Adipocyte (in vitro differentiated cells): ENCODE measurements around the gene GIMAP7.

Experiments used
- DNase-seq: peaks from one replicate; pipeline ENCODE4 v3.0.0-alpha.2; 2015; ENCODE audit warnings: low read depth
- H3K27me3 ChIP-seq: replicated peaks from 2 replicates; pipeline ENCODE4 v1.7.0; 2013; ENCODE audit warnings: mild to moderate bottlenecking, low read length, moderate library complexity; ENCODE audit not compliant: control insufficient read depth, insufficient read depth
- H3K36me3 ChIP-seq: 2 replicates; pipeline ENCODE4 v1.7.0; 2013; ENCODE audit warnings: low read length, mild to moderate bottlenecking, moderate library complexity; ENCODE audit not compliant: control insufficient read depth, insufficient read depth, severe bottlenecking
- H3K4me1 ChIP-seq: 2 replicates; pipeline ENCODE4 v1.7.0; 2013; ENCODE audit warnings: mild to moderate bottlenecking, low read length, moderate library complexity; ENCODE audit not compliant: control insufficient read depth, insufficient read depth
- H3K4me3 ChIP-seq: 2 replicates; pipeline ENCODE4 v1.7.0; 2013; ENCODE audit warnings: mild to moderate bottlenecking, low read length, moderate library complexity
- H3K9ac ChIP-seq: 2 replicates; pipeline ENCODE4 v1.7.0; 2013; ENCODE audit warnings: mild to moderate bottlenecking, low read length, moderate library complexity
- H3K9me3 ChIP-seq: 2 replicates; pipeline ENCODE4 v1.7.0; 2013; ENCODE audit warnings: mild to moderate bottlenecking, low read length, moderate library complexity; ENCODE audit not compliant: control insufficient read depth

The GIMAP7 gene

DNA sequence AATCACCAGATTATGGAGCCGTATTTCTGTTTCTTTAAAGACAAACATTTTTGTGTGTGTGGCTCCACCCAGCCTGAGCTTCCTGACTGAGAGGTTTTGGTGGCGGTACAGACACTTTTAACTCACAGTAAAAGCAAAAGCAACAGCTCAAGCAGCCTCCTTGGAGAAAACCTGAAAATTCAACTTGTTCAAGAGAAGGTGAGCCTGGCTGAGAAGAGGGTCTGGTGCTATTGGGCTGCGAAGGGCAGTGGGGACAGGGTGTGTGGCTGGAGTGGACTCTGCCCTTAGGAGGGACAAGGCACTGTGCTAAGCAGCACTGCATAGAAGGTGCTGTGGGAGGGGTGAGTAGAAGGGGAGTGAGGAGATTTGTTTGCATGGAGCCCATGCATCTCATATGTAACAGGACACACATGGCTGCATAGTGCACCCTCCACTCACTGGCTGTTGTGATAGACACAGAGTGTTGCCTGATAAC is at the start of gene GIMAP7:
Gene GIMAP7 (plus strand): TSS at position 125 of the 475 bp plus-strand sequence. CDS start 5,103 bp downstream, outside the sequence.
- no peak within 1 kb of the TSS for H3K9ac ChIP-seq
- H3K36me3 ChIP-seq, result no peaks in the 10 kb centered on the region
- no peak within 1 kb of the TSS for H3K4me3 ChIP-seq
- no peaks in the 10 kb centered on the region for H3K4me1 ChIP-seq
- no peak for DNase-seq
- no peaks in the 10 kb centered on the region for H3K27me3 ChIP-seq
- no peaks in the 10 kb centered on the region for H3K9me3 ChIP-seq

GRCh38 chr7:150464962-150465361 is 49.7 kb upstream of the GIMAP7 start:
- Histone ChIP-seq H3K9me3 (peaks cover 40% of the 10 kb centered on the region), H3K4me1 (no peaks in the 10 kb centered on the region), H3K36me3 (no peaks in the 10 kb centered on the region), H3K9ac (no peak overlapping the region), H3K4me3 (no peak overlapping the region), H3K27me3 (peaks cover 9% of the 10 kb centered on the region)
- no peak for DNase-seq

GRCh38 chr7:150465414-150465813 is 49.3 kb upstream of the GIMAP7 start:
- H3K36me3 ChIP-seq, result no peaks in the 10 kb centered on the region
- peaks cover 37% of the 10 kb centered on the region for H3K9me3 ChIP-seq
- no peak for DNase-seq
- no peak overlapping the region for H3K9ac ChIP-seq
- peaks cover 9% of the 10 kb centered on the region for H3K27me3 ChIP-seq
- H3K4me3 ChIP-seq, result no peak overlapping the region
- no peaks in the 10 kb centered on the region for H3K4me1 ChIP-seq

GRCh38 chr7:150466477-150466876 is 48.2 kb upstream of the GIMAP7 start:
- H3K9ac ChIP-seq, result no peak overlapping the region
- H3K4me3 ChIP-seq, result no peak overlapping the region
- no peaks in the 10 kb centered on the region for H3K4me1 ChIP-seq
- H3K36me3 ChIP-seq, result no peaks in the 10 kb centered on the region
- peaks cover 9% of the 10 kb centered on the region for H3K27me3 ChIP-seq
- peaks cover 26% of the 10 kb centered on the region for H3K9me3 ChIP-seq
- no peak for DNase-seq

DNA sequence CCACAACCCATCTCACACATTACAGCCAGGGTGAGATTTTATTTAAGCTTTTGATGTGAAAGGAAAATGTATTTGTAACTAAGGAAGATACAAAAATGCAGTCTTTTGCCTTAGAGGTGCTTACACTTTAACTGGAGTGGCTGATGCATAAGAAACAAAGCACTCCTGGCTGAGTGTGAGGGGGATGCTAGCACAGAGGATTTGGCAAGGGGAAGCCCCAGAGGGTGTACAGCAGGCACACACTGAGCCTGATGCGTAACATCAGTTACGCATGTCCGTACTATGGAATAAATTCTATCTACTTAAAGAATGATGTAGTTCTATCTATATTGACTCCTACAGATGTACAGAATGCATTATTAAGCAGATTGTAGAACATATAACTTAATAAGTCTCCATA is 46.4 kb upstream of the GIMAP7 start:
- Histone ChIP-seq H3K4me3 (no peak overlapping the region), H3K9ac (no peak overlapping the region), H3K36me3 (no peaks in the 10 kb centered on the region), H3K27me3 (peaks cover 9% of the 10 kb centered on the region), H3K4me1 (no peaks in the 10 kb centered on the region), H3K9me3 (peaks cover 9% of the 10 kb centered on the region)
- no peak for DNase-seq

GRCh38 chr7:150471886-150472285 is 42.8 kb upstream of the GIMAP7 start:
- Histone ChIP-seq H3K27me3 (peaks cover 3% of the 10 kb centered on the region), H3K36me3 (no peaks in the 10 kb centered on the region), H3K4me3 (no peak overlapping the region), H3K9me3 (peaks cover 7% of the 10 kb centered on the region), H3K9ac (no peak overlapping the region), H3K4me1 (no peaks in the 10 kb centered on the region)
- DNase-seq, result no peak

DNA sequence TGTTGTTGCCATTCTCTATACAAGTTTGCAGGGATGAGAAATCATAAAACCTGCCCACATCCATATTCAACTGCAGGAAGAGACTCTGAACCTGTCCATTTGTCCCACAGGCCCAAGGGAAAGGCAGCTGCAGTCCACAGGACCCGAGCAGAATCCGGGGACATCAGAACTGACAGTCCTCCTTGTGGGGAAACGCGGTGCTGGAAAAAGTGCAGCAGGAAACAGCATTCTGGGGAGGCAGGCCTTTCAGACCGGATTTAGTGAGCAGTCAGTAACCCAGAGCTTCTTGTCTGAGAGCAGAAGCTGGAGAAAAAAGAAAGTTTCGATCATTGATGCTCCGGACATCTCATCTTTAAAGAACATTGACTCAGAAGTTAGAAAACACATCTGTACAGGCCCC is 40.8 kb upstream of the GIMAP7 start:
- no peaks in the 10 kb centered on the region for H3K36me3 ChIP-seq
- no peak for DNase-seq
- H3K27me3 ChIP-seq, result no peaks in the 10 kb centered on the region
- H3K9ac ChIP-seq, result no peak overlapping the region
- H3K4me3 ChIP-seq, result no peak overlapping the region
- H3K4me1 ChIP-seq, result no peaks in the 10 kb centered on the region
- H3K9me3 ChIP-seq, result peaks cover 4% of the 10 kb centered on the region

GRCh38 chr7:150476285-150476684 is 38.4 kb upstream of the GIMAP7 start:
- Histone ChIP-seq H3K9me3 (peaks cover 4% of the 10 kb centered on the region), H3K4me3 (no peak overlapping the region), H3K4me1 (no peaks in the 10 kb centered on the region), H3K9ac (no peak overlapping the region), H3K36me3 (no peaks in the 10 kb centered on the region), H3K27me3 (no peaks in the 10 kb centered on the region)
- DNase-seq, result no peak

GRCh38 chr7:150476819-150477631 is 37.6 kb upstream of the GIMAP7 start:
- H3K27me3 ChIP-seq, result peaks cover 3% of the 10 kb centered on the region
- H3K4me3 ChIP-seq, result no peak overlapping the region
- peaks cover 4% of the 10 kb centered on the region for H3K9me3 ChIP-seq
- no peaks in the 10 kb centered on the region for H3K36me3 ChIP-seq
- H3K9ac ChIP-seq, result no peak overlapping the region
- no peak for DNase-seq
- H3K4me1 ChIP-seq, result no peaks in the 10 kb centered on the region

DNA sequence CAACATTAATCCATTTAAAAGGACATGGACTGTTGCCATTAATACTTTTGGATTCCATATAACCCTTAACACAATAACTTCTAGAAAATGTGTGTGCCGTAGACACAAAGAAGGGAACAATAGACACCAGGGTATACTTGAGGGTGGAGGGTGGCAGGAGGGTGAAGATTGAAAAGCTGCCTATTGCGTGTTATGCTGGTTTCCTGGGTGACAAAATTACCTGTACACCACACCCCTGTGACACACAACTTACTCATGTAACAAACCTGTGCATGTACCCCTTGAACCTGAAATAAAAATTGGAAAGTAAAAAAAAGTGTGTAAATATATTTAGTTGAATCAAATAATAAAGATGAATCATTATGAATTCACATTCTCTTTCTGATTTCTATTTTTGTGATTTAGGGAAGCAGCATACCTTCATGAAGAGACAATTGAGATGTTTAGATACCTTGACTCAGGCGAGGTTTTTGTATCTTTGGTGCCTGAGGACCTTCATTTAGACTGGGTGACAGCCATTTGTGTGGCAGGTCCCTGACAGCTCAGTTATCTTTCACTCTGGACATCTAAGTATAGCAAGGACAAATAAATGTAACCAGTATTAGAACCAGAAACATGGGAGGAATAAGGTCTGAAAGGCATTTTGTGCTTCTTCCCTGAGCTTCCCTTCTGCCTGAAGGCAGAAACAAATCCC is 35.5 kb upstream of the GIMAP7 start:
- Histone ChIP-seq H3K4me1 (no peaks in the 10 kb centered on the region), H3K9me3 (peaks cover 4% of the 10 kb centered on the region), H3K27me3 (peaks cover 3% of the 10 kb centered on the region), H3K9ac (no peak overlapping the region), H3K4me3 (no peak overlapping the region), H3K36me3 (no peaks in the 10 kb centered on the region)
- DNase-seq, result no peak

- Histone ChIP-seq H3K9me3 (peaks cover 4% of the 10 kb centered on the region), H3K9ac (no peak overlapping the region), H3K27me3 (peaks cover 3% of the 10 kb centered on the region), H3K4me1 (no peaks in the 10 kb centered on the region), H3K4me3 (no peak overlapping the region), H3K36me3 (no peaks in the 10 kb centered on the region)
- no peak for DNase-seq
These were observed 33.3 kb upstream of the GIMAP7 start for GRCh38 chr7:150481186-150481920.
